Activated naive CD8-positive, alpha-beta T cell treated with anti-CD3 and anti-CD28 coated beads, Interleukin-2, amount 50 U/mL, for 24 hours (primary cell): ENCODE measurements around the gene SAPCD2.

Experiments used
- ATAC-seq: fragments of 150-1000 bp; cut with Tn5 transposase; one replicate; pipeline ENCODE4 v1.10.0; 2021
- DNase-seq: peaks from one replicate; pipeline ENCODE4 v3.0.0; 2021
- H3K27ac Mint-ChIP-seq: one replicate; pipeline ENCODE4 v1.8.0; 2021; ENCODE audit warnings: mild to moderate bottlenecking, mixed read lengths
- H3K27me3 Mint-ChIP-seq: one replicate; pipeline ENCODE4 v1.8.0; 2021; ENCODE audit warnings: mixed read lengths
- H3K36me3 Mint-ChIP-seq: one replicate; pipeline ENCODE4 v1.8.0; 2021; ENCODE audit warnings: low read depth, mixed read lengths
- H3K4me1 Mint-ChIP-seq: one replicate; pipeline ENCODE4 v1.8.0; 2021; ENCODE audit warnings: mixed read lengths
- H3K4me3 Mint-ChIP-seq: one replicate; pipeline ENCODE4 v1.8.0; 2021; ENCODE audit warnings: mild to moderate bottlenecking, moderate library complexity, mixed read lengths
- H3K9me3 Mint-ChIP-seq: one replicate; pipeline ENCODE4 v1.8.0; 2021; ENCODE audit warnings: mixed read lengths

The SAPCD2 gene

DNA sequence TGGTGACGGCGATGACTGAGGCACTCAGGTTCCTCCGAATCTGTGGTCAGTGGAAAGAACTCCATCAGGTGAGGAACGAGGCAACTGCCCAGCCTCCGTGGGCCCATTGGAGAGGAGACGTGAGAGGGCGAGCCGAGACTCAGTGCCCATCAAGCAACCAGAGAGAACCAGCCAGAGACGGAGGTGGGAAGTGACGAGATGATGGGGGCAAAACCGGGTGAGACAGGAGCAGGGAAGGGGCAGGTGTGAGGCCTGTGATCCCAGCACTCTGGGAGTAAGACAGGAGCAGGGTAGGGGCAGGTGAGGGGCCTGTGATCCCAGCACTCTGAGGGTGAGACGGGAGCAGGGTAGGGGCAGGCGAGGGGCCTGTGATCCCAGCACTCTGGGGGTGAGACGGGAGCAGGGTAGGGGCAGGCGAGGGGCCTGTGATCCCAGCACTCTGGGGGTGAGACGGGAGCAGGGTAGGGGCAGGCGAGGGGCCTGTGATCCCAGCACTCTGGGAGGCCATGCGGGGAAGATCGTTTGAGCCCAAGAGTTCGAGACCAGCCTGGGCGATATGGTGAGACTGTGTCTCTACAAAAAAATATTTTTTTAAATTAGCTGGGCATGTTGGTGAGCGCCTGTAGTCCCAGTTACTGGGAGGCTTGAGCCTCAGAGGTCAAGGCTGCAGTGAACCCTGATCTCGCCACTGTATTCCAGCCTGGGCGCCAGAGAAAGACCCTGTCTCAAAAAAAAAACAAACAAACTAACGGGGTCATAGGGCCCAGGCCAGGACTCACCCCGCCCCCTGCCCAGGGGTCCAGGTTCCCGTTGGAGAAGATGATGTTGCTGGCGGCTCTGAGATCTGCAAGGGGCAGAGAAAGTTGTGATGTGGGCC lies 40.8 kb upstream of the SAPCD2 start:
- H3K27ac Mint-ChIP-seq, result no peak overlapping the region
- DNase-seq (no peak), ATAC-seq (no peak)
- no peaks in the 10 kb centered on the region for H3K27me3 Mint-ChIP-seq
- no peaks in the 10 kb centered on the region for H3K9me3 Mint-ChIP-seq
- H3K36me3 Mint-ChIP-seq, result peaks cover 8% of the 10 kb centered on the region
- H3K4me3 Mint-ChIP-seq, result no peak overlapping the region
- H3K4me1 Mint-ChIP-seq, result peaks cover 7% of the 10 kb centered on the region

DNA sequence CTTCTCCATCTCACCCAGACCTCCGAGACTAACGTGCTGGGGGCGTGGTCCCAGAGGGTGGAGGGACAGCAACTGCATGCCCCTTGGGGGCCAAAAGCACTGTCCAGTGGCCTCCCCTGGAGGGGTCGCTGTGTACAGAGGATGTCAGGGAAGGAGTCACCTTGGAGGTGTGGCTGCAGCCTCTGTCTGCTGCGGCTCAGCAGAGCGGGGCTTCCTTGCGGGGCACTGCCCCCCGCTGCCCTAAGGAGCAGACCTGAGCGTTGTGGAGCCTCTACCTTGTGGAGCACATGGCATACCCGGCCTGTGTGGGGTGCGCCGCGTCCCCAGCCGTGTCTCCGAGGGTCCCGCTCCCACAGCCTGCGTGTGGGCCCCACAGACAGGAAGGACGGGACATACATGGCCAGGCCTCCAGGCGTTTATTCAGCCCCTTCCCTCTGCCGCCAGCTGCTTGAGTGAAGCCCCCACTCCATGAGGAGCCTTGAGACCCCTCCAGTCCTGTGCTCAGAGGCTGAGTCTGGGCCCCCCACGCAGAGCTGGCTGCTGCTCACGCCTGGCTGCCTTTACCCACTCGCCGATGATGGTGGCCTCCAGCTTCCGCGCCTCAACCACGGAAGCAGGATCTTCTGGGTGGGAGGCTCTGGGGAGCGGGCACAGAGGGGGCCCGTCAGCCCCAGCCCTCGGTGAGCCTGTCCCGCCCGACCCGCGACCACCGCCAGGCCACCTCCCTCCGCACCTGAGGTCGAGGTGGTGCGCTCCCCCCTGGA lies 40.0 kb upstream of the SAPCD2 start:
- no peak for DNase-seq
- no peak for ATAC-seq
- Mint-ChIP-seq H3K36me3 (peaks cover 8% of the 10 kb centered on the region), H3K4me3 (no peak overlapping the region), H3K27me3 (no peaks in the 10 kb centered on the region), H3K4me1 (peaks cover 7% of the 10 kb centered on the region), H3K27ac (no peak overlapping the region), H3K9me3 (no peaks in the 10 kb centered on the region)

DNA sequence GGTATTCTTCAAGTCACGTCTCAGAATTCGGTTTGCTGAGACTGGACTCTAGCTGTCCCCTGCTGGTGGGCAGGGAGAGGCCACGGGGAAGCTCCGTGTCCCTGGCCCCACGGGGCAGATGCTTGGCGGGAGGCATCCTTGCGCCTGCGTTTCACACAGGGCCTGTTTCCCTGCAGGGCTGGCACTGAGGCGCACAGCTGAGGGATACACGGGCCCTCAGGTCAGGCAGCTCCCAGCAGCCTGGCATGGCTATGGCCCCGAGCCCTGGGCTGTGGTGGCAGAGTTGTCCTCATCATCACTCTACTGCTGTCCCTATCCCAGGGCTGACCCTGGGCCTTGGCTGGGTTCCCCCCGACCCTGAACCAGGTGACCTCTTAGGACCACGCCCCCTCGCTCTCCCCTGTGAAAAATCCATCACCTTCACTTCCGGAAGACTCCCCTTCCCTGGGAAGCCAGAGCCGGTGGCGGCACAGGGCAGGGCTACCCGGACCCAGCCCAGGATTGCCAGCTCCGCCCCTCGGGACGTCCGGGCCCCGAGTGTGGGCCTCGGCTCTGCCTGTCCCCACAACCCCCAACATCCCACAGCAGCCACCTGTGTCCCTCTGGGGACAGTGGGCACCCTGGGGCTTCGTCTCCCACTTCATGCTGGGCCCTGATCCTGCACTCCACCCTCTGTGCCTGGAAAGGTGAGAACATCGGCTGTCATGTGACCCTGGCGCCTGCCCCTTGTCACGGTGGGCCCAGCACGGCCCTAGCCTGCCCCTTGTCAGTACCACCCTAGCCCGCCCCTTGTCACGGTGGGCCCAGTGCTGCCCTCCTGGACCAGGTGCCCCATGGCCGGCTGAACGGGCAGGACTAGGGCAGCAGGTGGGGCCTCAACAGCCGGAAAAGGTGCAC lies 39.1 kb upstream of the SAPCD2 start:
- DNase-seq (no peak), ATAC-seq (no peak)
- Mint-ChIP-seq H3K27ac (no peak overlapping the region), H3K36me3 (peaks cover 10% of the 10 kb centered on the region), H3K27me3 (no peaks in the 10 kb centered on the region), H3K4me1 (peaks cover 7% of the 10 kb centered on the region), H3K4me3 (no peak overlapping the region), H3K9me3 (no peaks in the 10 kb centered on the region)

DNA sequence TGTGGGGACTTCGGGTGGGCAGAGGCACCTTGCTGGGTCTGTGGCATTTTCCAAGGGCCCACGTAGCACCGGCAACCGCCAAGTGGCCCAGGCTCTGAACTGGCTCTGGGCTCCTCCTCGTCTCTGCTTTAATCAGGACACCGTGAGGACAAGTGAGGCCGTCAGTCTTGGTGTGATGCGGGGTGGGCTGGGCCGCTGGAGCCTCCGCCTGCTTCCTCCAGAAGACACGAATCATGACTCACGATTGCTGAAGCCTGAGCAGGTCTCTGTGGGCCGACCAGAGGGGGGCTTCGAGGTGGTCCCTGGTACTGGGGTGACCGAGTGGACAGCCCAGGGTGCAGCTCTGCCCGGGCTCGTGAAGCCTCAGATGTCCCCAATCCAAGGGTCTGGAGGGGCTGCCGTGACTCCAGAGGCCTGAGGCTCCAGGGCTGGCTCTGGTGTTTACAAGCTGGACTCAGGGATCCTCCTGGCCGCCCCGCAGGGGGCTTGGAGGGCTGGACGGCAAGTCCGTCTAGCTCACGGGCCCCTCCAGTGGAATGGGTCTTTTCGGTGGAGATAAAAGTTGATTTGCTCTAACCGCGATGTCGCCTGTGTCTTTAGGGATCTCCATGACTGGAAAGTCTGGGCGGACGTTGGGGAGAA lies 38.4 kb upstream of the SAPCD2 start:
- peaks cover 7% of the 10 kb centered on the region for H3K4me1 Mint-ChIP-seq
- peaks cover 3% of the 10 kb centered on the region for H3K9me3 Mint-ChIP-seq
- H3K27me3 Mint-ChIP-seq, result no peaks in the 10 kb centered on the region
- peaks cover 12% of the 10 kb centered on the region for H3K36me3 Mint-ChIP-seq
- DNase-seq, result no peak
- no peak overlapping the region for H3K4me3 Mint-ChIP-seq
- H3K27ac Mint-ChIP-seq, result no peak overlapping the region
- peak; percentile 9 for ATAC-seq

DNA sequence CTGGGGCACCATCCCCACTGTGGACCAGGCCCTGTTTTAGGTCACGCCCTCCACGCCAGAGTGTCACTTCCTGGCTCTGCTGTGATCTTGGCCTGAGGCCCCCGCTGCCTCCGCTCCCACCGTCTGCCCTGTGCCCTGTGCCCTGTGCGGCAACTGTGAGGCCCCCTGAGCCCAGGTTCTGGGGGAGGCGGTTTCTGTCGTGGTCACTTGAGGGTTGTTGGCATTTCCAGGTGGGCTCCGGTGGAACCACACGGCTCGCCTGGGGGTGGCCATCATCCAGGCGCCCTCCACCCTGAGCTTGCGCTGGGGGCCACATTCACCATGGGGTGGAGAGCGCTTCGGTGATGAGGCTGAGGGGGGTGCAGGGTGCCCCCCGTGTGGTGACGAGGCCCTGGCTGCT lies 37.6 kb upstream of the SAPCD2 start:
- Mint-ChIP-seq H3K4me1 (peaks cover 2% of the 10 kb centered on the region), H3K4me3 (no peak overlapping the region)
- DNase-seq, result no peak

DNA sequence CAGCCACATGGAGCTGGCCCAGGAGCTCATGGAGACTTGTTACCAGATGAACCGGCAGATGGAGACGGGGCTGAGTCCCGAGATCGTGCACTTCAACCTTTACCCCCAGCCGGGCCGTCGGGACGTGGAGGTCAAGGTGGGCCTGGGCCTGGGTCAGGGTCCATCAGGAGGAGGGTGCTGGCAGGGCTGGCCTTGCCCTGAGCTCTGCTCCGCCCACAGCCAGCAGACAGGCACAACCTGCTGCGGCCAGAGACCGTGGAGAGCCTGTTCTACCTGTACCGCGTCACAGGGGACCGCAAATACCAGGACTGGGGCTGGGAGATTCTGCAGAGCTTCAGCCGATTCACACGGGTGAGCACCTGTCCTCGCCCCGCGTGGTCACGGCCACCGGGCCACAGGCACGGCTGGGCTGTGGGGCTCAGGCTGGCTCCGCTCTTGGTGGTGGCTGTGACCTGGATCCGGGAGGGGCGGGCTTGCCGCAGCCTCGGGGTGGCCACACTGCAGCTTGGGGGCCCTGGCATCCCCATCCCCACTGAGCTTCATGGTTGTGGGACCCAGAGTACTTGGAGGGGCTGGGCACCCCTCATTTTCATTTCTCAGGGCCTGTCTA lies 37.1 kb upstream of the SAPCD2 start:
- no peaks in the 10 kb centered on the region for H3K27me3 Mint-ChIP-seq
- no peak overlapping the region for H3K27ac Mint-ChIP-seq
- no peak for DNase-seq
- H3K4me1 Mint-ChIP-seq, result no peaks in the 10 kb centered on the region
- ATAC-seq, result peak; percentile 12
- peaks cover 3% of the 10 kb centered on the region for H3K9me3 Mint-ChIP-seq
- no peak overlapping the region for H3K4me3 Mint-ChIP-seq
- H3K36me3 Mint-ChIP-seq, result peaks cover 10% of the 10 kb centered on the region

More for the DNA sequence above, 37.6 kb upstream of the SAPCD2 start:
- ATAC-seq, result peak; percentile 5
- Mint-ChIP-seq H3K27ac (no peak overlapping the region), H3K36me3 (peaks cover 11% of the 10 kb centered on the region), H3K27me3 (no peaks in the 10 kb centered on the region), H3K9me3 (peaks cover 3% of the 10 kb centered on the region)

DNA sequence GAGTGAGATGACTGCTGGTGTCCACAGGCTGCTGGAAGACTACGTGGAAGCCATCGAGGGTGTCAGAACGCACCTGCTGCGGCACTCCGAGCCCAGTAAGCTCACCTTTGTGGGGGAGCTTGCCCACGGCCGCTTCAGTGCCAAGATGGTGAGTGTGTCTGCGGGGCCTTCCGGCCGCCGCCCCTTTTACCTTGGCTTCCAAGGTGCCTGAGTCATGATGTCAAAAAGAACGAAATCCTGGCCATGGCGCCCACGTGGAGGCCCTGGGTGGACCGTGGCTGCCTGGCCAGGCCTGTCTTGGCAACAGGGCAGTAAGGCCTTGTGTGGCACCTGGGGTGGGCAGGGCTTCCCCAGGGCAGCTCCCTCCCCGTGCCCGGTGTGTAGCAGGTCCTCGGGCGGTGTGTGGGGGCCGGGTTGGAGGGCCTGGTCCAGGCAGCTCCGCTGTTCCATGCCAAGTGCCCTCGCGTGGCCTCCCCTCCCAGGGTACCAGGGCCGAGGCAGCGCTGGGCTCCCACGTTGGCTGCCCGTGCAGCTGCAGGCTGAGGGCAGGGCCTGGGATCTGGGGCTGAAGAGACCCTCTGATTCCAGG lies 36.4 kb upstream of the SAPCD2 start:
- Mint-ChIP-seq H3K9me3 (peaks cover 3% of the 10 kb centered on the region), H3K4me3 (no peak overlapping the region), H3K36me3 (peaks cover 10% of the 10 kb centered on the region), H3K27ac (no peak overlapping the region), H3K4me1 (no peaks in the 10 kb centered on the region), H3K27me3 (no peaks in the 10 kb centered on the region)
- DNase-seq (no peak), ATAC-seq (no peak)

DNA sequence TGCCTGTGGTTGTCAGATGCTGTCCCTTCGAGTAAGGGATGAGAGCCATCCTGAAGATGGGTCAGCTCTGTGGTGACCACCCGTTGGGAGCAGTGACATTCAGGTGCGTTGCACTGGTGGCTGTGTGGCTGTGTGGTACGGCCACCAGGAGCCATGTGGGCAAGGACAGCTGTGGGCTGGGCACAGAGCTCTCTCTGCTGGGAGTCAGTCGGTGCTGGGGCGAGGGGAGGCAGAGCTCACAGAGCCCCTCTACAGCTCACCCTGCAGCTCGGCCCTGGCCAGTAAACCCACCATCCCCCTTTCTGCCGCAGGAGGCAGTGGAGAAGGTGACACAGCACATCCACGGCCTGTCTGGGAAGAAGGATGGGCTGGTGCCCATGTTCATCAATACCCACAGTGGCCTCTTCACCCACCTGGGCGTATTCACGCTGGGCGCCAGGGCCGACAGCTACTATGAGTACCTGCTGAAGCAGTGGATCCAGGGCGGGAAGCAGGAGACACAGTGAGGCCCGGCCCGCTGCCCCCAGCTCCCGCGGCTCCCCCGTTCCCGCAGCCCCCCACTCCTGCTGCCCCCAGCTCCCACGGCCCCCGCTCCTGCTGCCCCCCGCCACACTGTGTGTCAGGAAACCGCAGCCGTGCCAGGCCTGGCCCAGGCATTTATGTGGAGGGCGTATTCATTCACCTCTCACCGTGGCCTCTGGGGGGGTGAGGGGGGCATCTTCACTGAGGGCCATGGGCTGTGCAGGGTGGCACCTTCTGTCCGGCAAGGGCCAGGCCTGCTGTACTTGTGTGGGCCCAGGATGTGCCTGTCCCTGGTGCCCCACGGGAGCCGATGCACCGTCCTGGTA lies 35.7 kb upstream of the SAPCD2 start:
- H3K9me3 Mint-ChIP-seq, result peaks cover 3% of the 10 kb centered on the region
- DNase-seq (no peak), ATAC-seq (no peak)
- no peaks in the 10 kb centered on the region for H3K4me1 Mint-ChIP-seq
- peaks cover 10% of the 10 kb centered on the region for H3K36me3 Mint-ChIP-seq
- H3K27me3 Mint-ChIP-seq, result no peaks in the 10 kb centered on the region
- no peak overlapping the region for H3K27ac Mint-ChIP-seq
- no peak overlapping the region for H3K4me3 Mint-ChIP-seq

DNA sequence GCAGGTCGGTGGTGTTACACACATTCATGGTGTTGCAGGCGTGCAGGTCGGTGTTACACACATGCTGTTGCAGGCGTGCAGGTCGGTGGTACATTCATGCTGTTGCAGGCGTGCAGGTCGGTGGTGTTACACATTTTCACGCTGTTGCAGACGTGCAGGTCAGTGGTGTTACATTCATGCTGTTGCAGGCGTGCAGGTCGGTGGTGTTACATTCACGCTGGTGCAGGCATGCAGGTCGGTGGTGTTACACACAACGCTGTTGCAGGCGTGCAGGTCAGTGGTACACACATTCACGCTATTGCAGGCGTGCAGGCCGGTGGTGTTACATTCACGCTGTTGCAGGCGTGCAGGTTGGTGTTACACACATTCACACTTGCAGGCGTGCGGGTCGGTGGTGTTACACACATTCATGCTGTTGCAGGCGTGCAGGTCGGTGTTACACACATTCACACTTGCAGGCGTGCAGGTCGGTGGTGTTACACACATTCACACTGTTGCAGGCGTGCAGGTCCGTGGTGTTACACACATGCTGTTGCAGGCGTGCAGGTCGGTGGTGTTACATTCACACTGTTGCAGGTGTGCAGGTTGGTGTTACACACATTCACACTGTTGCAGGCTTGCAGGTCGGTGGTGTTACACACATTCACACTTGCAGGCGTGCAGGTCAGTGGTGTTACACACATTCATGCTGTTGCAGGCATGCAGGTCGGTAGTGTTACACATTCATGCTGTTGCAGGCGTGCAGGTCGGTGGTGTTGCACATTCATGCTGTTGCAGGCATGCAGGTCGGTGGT lies 33.0 kb upstream of the SAPCD2 start:
- no peaks in the 10 kb centered on the region for H3K27me3 Mint-ChIP-seq
- DNase-seq (no peak), ATAC-seq (no peak)
- H3K36me3 Mint-ChIP-seq, result peaks cover 10% of the 10 kb centered on the region
- peaks cover 3% of the 10 kb centered on the region for H3K9me3 Mint-ChIP-seq
- no peaks in the 10 kb centered on the region for H3K4me1 Mint-ChIP-seq
- H3K4me3 Mint-ChIP-seq, result no peak overlapping the region
- H3K27ac Mint-ChIP-seq, result no peak overlapping the region

DNA sequence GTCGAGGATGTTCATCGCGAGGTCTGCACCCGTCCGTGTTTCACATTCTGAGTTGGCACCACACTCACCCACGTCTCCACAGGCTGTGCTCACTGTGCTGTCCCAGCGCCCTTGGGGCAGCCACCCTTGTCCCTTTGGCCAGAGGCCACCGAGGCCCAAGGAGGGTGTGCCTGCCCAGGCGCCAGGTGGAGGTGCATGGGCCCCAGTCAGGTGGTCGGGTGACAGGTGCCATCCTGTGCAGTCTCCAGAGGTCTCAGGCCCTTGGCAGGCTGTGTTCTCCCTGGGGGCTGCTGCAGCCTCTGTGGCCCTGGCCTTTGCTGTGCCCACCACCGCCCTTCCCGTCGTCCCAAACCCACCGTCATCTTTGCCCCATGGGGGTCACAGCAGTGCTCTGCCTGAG lies 28.9 kb upstream of the SAPCD2 start:
- no peak for DNase-seq
- H3K36me3 Mint-ChIP-seq, result peaks cover 12% of the 10 kb centered on the region
- H3K27ac Mint-ChIP-seq, result no peak overlapping the region
- H3K27me3 Mint-ChIP-seq, result no peaks in the 10 kb centered on the region
- no peak for ATAC-seq
- peaks cover 18% of the 10 kb centered on the region for H3K4me1 Mint-ChIP-seq
- peaks cover 3% of the 10 kb centered on the region for H3K9me3 Mint-ChIP-seq
- H3K4me3 Mint-ChIP-seq, result no peak overlapping the region

DNA sequence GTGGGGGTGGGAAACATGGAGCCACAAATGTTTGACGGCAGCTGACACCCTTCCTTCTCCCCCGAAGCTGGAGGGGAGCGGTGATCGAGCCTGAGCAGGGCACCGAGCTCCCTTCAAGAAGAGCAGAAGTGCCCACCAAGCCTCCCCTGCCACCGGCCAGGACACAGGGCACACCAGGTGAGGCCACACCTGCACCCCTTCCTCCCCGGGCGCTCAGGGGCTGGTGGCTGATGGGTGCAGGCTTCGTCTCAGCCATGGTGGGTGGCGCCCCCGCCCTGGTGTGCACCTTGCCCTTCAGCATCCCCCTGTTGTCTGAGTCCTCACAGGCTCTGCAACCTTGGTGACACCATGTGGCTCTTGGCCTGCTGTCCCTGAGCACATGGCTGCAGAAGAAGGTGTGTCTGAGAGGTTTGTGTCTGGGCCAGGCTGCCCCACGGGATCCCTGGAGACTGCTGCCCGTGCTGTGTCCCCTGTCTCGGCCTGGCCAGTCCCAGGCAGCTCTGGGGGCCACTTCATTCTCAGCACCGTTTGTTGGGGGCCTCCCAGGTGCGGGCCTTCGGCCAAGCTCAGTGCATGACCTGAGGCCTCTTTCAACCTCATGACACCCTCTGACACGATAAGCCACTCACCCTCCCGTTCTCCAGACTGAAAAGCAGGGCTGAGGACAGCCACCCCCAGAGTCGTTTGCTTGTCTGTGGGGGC lies 27.6 kb upstream of the SAPCD2 start:
- DNase-seq (no peak), ATAC-seq (no peak)
- Mint-ChIP-seq H3K4me1 (peaks cover 19% of the 10 kb centered on the region), H3K4me3 (no peak overlapping the region), H3K27me3 (no peaks in the 10 kb centered on the region), H3K36me3 (peaks cover 13% of the 10 kb centered on the region), H3K27ac (no peak overlapping the region), H3K9me3 (no peaks in the 10 kb centered on the region)
